Motor neuron (in vitro differentiated cells): ENCODE measurements around the gene SCAP. TPM values are rescaled to one million over a fixed set of nuclear protein-coding genes. Genes with fewer than 3 reads are reported as not detected.
"Not testable (repeated sequence)": the region's sequence is repeated elsewhere in the genome, so short reads cannot be mapped to it uniquely, and the experiment has no call there.

Source experiments
- ATAC-seq, 8 experiments: fragments of 200-7000 bp; cut with Tn5 transposase; replicated peaks in 6 of 8; 2 replicates each; pipeline ENCODE4 v1.8.0; 2021; ENCODE audit warnings: mild to moderate bottlenecking in 8 of 8, moderate library complexity in 8 of 8
- H3K27ac ChIP-seq, 2 donors: fragments of 250-450 bp; sonication (Bioruptor Pico); 2 replicates each; pipeline ENCODE4 v1.9.0; 2021; ENCODE audit warnings: antibody characterized with exemption in 2 of 2, mild to moderate bottlenecking in 2 of 2, moderate library complexity in 1 of 2
- H3K4me1 ChIP-seq, 2 donors: fragments of 250-450 bp; sonication (Bioruptor Pico); replicated peaks in 1 of 2; 2 replicates each; pipeline ENCODE4 v1.6.1; 2021; ENCODE audit warnings: antibody characterized with exemption in 2 of 2, mild to moderate bottlenecking in 2 of 2, moderate library complexity in 1 of 2
- H3K4me3 ChIP-seq, 5 donors: fragments of 250-450 bp; sonication (Bioruptor Pico); 2 replicates each; pipeline ENCODE4 v1.9.0; 2021; ENCODE audit warnings: antibody characterized with exemption in 5 of 5, mild to moderate bottlenecking in 5 of 5, moderate library complexity in 4 of 5
- WGBS, 10 experiments: fragments of 450-650 bp; shearing (Covaris generic); methylation state at CpG; one replicate each; pipeline ENCODE4 v1.0.0; 2022; 5-methylcytosine and 5-hydroxymethylcytosine counted together
- in situ Hi-C, 9 experiments: fragments of 400-800 bp; cut with MboI; loops; one replicate each; pipeline ENCODE4 v1.15.0; 2021; ENCODE audit warnings: low sequenced_read_pairs in 9 of 9, low pct_unique_long_range_greater_than_20kb in 2 of 9; ENCODE audit not compliant: unreplicated experiment in 9 of 9
- total RNA-seq, 8 experiments: library from RNA; unstranded; fragments of 300-600 nt; gene quantifications; 2 replicates each; pipeline versions ENCODE4 v1.2.3 to v1.2.4, GENCODE V29; 2022

The SCAP gene
- 10 to 100 TPM; 37.3 to 75.9 (median 48.8) TPM for total RNA-seq

- peak within 1 kb of the TSS; percentile 47 to 74 for H3K27ac ChIP-seq
- H3K4me1 ChIP-seq: peaks cover 3 to 12% of the 10 kb centered on the region in 2 donors
- ATAC-seq: peak; percentile 79 to 93 (median 88)
- 0 to 65% methylated on average over 2 to 8 of the region's 88 CpGs; no CpG with 5 or more reads in 8 of the 10 experiments for WGBS, 10 experiments
- in situ Hi-C loops: no loop called here
- peak within 1 kb of the TSS; percentile 49 to 68 (median 60) for H3K4me3 ChIP-seq
Observed at GRCh38 chr3:47475570-47476329, at the start of gene SCAP. Gene SCAP, minus strand, starts transcription at chr3:47475941. Its CDS starts 32,948 bp downstream, at chr3:47442993.

GRCh38 chr3:47523310-47524073 lies 47.8 kb upstream of the SCAP start:
- 62 to 100% (median 100%) methylated on average over 1 to 4 of the region's 4 CpGs; no CpG with 5 or more reads in 5 of the 10 experiments for WGBS, 10 experiments
- in situ Hi-C loops: loop anchor here in 7 of 9 experiments (10.0 to 25.0 kb wide), 3 partner anchors 261 to 271 kb away; partner anchors contain the start of gene SMARCC1 (in 5 of the 7)

GRCh38 chr3:47522082-47522987 lies 46.6 kb upstream of the SCAP start:
- 0 to 100% (median 38%) methylated on average over 1 to 9 of the region's 15 CpGs; no CpG with 5 or more reads in 2 of the 10 experiments for WGBS, 10 experiments
- in situ Hi-C loops: loop anchor here in 7 of 9 experiments (10.0 to 25.0 kb wide), 3 partner anchors 262 to 272 kb away; partner anchors contain the start of gene SMARCC1 (in 5 of the 7)
- peak; percentile 94 to 99 (median 98) for ATAC-seq
- peaks cover 4 to 10% of the 10 kb centered on the region in 2 donors for H3K4me1 ChIP-seq
- H3K4me3 ChIP-seq: no peak overlapping the region
- H3K27ac ChIP-seq: no peak overlapping the region

More at GRCh38 chr3:47523310-47524073, 47.8 kb upstream of the SCAP start:
- H3K4me1 ChIP-seq: peaks cover 4 to 10% of the 10 kb centered on the region in 2 donors
- no peak overlapping the region for H3K4me3 ChIP-seq
- H3K27ac ChIP-seq: no peak overlapping the region
- no peak for ATAC-seq

GRCh38 chr3:47520756-47521155 lies 45.0 kb upstream of the SCAP start:
- H3K4me3 ChIP-seq: no peak overlapping the region
- peak in 3 of 8 experiments; percentile 24 to 27 (median 27) for ATAC-seq
- H3K4me1 ChIP-seq: peaks cover 4 to 10% of the 10 kb centered on the region in 2 donors
- in situ Hi-C loops: loop anchor here in 7 of 9 experiments (10.0 to 25.0 kb wide), 3 partner anchors 264 to 274 kb away; partner anchors contain the start of gene SMARCC1 (in 5 of the 7)
- H3K27ac ChIP-seq: no peak overlapping the region

- H3K27ac ChIP-seq: no peak overlapping the region
- no peak for ATAC-seq
- in situ Hi-C loops: loop anchor here in 4 of 9 experiments (10.0 to 25.0 kb wide), 2 partner anchors 269 to 277 kb away; partner anchors contain the start of gene SMARCC1 (in 3 of the 4)
- 0 to 100% (median 95%) methylated on average over 1 to 2 of the region's 2 CpGs; no CpG with 5 or more reads in 5 of the 10 experiments for WGBS, 10 experiments
- H3K4me3 ChIP-seq: no peak overlapping the region
- peaks cover 7 to 13% of the 10 kb centered on the region in 2 donors for H3K4me1 ChIP-seq
Observed at GRCh38 chr3:47517937-47518336, 42.2 kb upstream of the SCAP start.

GRCh38 chr3:47515864-47516319 lies 40.2 kb upstream of the SCAP start:
- Histone ChIP-seq H3K4me3 (no peak overlapping the region), H3K27ac (no peak overlapping the region), H3K4me1 (peaks cover 9 to 12% of the 10 kb centered on the region in 2 donors)
- WGBS, 10 experiments: 24 to 69% (median 47%) methylated on average over 1 to 5 of the region's 5 CpGs
- ATAC-seq: no peak
- in situ Hi-C loops: loop anchor here in 4 of 9 experiments (10.0 to 25.0 kb wide), 2 partner anchors 271 to 279 kb away; partner anchors contain the start of gene SMARCC1 (in 3 of the 4)

GRCh38 chr3:47515100-47515499 lies 39.4 kb upstream of the SCAP start:
- WGBS, 10 experiments: 60 to 100% (median 86%) methylated on average over 1 to 5 of the region's 5 CpGs; no CpG with 5 or more reads in 1 of the 10 experiments
- ATAC-seq: no peak
- no peak overlapping the region for H3K4me3 ChIP-seq
- in situ Hi-C loops: loop anchor here in 4 of 9 experiments (10.0 to 25.0 kb wide), 2 partner anchors 272 to 280 kb away; partner anchors contain the start of gene SMARCC1 (in 3 of the 4)
- H3K27ac ChIP-seq: no peak overlapping the region
- H3K4me1 ChIP-seq: peaks cover 9 to 10% of the 10 kb centered on the region in 2 donors

- H3K27ac ChIP-seq: peak within 1 kb of the TSS; percentile 98
- H3K4me3 ChIP-seq: peak within 1 kb of the TSS; percentile 48 to 67 (median 49)
- peaks cover 9 to 10% of the 10 kb centered on the region in 2 donors for H3K4me1 ChIP-seq
- ATAC-seq: peak; percentile 94 to 98 (median 94)
- in situ Hi-C loops: loop anchor here in 4 of 9 experiments (10.0 to 25.0 kb wide), 2 partner anchors 274 to 281 kb away; partner anchors contain the start of gene SMARCC1 (in 3 of the 4)
- WGBS, 10 experiments: 0 to 1% (median 0%) methylated on average over 1 to 17 of the region's 71 CpGs; no CpG with 5 or more reads in 7 of the 10 experiments
Observed at GRCh38 chr3:47513125-47513929, 37.6 kb upstream of the SCAP start, which contains the start of gene ELP6. Gene ELP6, minus strand, starts transcription at chr3:47513712. Its CDS starts 122 bp downstream, at chr3:47513590.

GRCh38 chr3:47512416-47513124 lies 36.8 kb upstream of the SCAP start:
- H3K4me3 ChIP-seq: peak overlapping the region; percentile 48 to 67 (median 49)
- ATAC-seq: peak; percentile 2 to 20 (median 5)
- H3K27ac ChIP-seq: peak overlapping the region; percentile 98
- in situ Hi-C loops: loop anchor here in 4 of 9 experiments (10.0 to 25.0 kb wide), 2 partner anchors 275 to 282 kb away; partner anchors contain the start of gene SMARCC1 (in 3 of the 4)
- H3K4me1 ChIP-seq: peaks cover 9 to 10% of the 10 kb centered on the region in 2 donors
- WGBS, 10 experiments: 0 to 50% (median 13%) methylated on average over 2 to 16 of the region's 36 CpGs; no CpG with 5 or more reads in 1 of the 10 experiments

- 83 to 100% (median 97%) methylated on average over 2 to 5 of the region's 6 CpGs; no CpG with 5 or more reads in 5 of the 10 experiments for WGBS, 10 experiments
- H3K27ac ChIP-seq, ATAC-seq, H3K4me1 ChIP-seq, H3K4me3 ChIP-seq: not testable (repeated sequence)
- in situ Hi-C loops: loop anchor here in 3 of 9 experiments (25.0 kb wide), 1 partner anchor 282 kb away; the partner anchor contains the start of gene SMARCC1 (in 3 of the 3)
Observed at GRCh38 chr3:47505267-47505666, 29.5 kb upstream of the SCAP start.
